RWPE1 (cell line): ENCODE results near the gene DKK1.
A peak's percentile ranks its signal among the peaks of the same experiment; 100 is the strongest.

Experiments
- CTCF ChIA-PET: fragments of 350-600 bp; sonication (Branson Sonifier 250); formaldehyde crosslinking; extraction: SDS; loops from one replicate; lab custom pipeline; 2021; lab: Yijun Ruan, JAX
- POLR2A ChIA-PET: fragments of 400-600 bp; formaldehyde crosslinking; extraction: SDS; loops from one replicate; lab custom pipeline; 2020; ENCODE audit warnings: antibody characterized with exemption; ENCODE audit not compliant: low non-redundant PET; lab: Yijun Ruan, JAX
- DNase-seq: peaks from one replicate; pipeline ENCODE4 v3.0.0; 2012; ENCODE audit warnings: low spot score
- H3K27ac ChIP-seq: fragments of 450-650 bp; 2 replicates; pipeline ENCODE4 v1.5.1; 2017
- TF ChIP-seq, protein P1 (sequence below): fragments of 450-650 bp; conservative IDR thresholded peaks from 2 replicates; pipeline ENCODE4 v1.5.1; 2017; ENCODE audit warnings: low read depth, mild to moderate bottlenecking

The DKK1 gene

DNA sequence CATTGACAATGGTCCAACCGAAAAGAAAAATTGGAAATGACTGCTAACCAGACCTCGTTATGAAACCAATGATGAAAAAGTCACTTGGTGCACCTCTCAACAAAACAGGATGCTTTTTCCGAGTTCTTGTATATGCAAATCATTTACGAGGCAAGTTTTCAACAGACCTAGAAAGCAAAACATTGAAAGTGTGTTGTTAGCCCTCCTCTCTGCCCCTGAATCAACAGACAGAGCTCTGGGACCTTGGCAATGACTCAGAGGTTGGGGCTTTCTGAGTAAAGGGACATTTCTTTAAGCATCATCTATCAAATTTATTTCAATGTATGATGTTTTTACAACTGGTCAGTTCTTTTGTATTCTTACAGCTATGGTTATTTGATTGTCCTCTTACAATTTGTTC is 16.3 kb upstream of the DKK1 start:
- CTCF ChIA-PET = interaction anchor here (0.5 to 0.7 kb wide), 2 partner anchors 280 to 1509 kb away, joined by 3 read pairs; no protein-coding TSS in a partner anchor
- H3K27ac ChIP-seq = no peak overlapping the region
- DNase-seq = no peak
- POLR2A ChIA-PET = no interaction called here
- TF ChIP-seq, protein P1, sequence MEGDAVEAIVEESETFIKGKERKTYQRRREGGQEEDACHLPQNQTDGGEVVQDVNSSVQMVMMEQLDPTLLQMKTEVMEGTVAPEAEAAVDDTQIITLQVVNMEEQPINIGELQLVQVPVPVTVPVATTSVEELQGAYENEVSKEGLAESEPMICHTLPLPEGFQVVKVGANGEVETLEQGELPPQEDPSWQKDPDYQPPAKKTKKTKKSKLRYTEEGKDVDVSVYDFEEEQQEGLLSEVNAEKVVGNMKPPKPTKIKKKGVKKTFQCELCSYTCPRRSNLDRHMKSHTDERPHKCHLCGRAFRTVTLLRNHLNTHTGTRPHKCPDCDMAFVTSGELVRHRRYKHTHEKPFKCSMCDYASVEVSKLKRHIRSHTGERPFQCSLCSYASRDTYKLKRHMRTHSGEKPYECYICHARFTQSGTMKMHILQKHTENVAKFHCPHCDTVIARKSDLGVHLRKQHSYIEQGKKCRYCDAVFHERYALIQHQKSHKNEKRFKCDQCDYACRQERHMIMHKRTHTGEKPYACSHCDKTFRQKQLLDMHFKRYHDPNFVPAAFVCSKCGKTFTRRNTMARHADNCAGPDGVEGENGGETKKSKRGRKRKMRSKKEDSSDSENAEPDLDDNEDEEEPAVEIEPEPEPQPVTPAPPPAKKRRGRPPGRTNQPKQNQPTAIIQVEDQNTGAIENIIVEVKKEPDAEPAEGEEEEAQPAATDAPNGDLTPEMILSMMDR = no peak

DNA sequence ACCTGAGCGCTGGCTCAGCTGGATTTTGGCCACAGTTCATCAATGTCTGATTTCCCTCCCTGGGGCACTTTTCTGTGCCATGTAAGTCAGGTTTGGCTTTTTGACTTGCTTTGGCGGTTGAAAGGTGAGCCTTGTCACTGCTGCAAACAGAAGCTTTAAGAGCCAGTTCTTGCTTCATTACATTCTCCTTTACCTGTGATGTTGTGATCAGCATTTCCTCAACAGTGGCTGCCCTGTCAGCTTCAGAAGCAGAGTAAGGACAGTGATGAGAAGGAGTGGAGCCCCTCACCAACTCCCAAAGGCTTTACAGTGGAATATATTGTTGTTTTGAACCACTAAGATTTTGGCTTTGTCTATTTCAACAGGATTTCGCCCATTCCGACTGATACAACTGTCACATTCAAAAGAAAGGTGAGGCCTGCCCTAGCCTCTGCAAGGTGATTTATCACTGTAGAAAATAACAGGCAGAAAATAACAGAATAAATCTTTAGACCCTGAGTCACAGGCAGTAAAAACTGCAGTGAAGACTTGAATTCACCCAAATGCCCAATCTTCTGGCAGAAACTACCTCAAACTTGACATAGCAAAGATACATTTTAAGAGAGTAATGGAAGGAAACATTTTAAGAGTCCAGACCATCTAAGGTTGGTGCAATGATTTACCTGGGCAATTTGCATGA is 13.3 kb upstream of the DKK1 start:
- CTCF ChIA-PET = interaction anchor here (1.0 kb wide), 1 partner anchor 8 kb away, joined by 4 read pairs; no protein-coding TSS in a partner anchor
- POLR2A ChIA-PET = no interaction called here
- TF ChIP-seq, protein P1 = no peak
- no peak for DNase-seq
- no peak overlapping the region for H3K27ac ChIP-seq

DNA sequence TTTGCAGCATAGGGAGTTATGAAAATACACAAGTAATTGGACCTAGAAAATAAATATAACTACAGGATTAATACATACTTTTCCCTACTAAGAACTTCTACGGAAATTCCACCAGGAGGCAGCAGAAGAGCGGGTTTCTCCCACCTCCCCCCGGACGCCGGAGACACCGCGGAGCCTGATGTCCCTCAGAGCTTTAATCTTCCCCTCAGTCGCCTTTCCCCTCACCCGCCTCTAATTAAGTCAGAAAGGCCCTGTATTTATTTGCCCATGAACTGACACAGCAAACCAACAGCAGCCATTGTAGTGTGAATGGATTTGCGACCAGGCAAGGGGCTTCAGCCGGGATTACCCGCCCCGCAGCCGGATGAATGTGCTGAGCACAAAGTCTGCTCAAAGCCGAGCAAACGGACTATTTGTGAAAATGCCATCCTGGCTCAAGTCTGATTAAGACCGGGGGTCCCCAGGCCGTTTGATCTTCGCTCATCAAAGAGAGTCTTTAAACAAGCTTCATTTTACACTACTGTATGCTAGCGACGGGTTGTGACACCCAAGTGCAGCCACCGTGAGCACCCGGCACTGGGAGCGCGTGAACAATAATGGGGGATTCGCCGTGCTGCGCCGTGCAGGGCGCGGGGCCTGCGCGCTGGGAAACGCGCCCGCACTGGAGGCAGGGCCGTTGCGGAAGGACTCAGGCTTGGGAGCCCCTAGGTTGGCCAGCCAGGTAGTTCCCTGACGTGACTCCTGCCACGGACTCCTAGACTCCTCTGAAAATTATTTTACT is 5.6 kb upstream of the DKK1 start:
- CTCF ChIA-PET = interaction anchor here (0.6 to 2.9 kb wide), 14 partner anchors 8 to 440 kb away, joined by 3 to 40 read pairs (median 3); no protein-coding TSS in a partner anchor
- peak; percentile 73 for DNase-seq
- TF ChIP-seq, protein P1 = peak; percentile 80
- no peak overlapping the region for H3K27ac ChIP-seq
- POLR2A ChIA-PET = no interaction called here

DNA sequence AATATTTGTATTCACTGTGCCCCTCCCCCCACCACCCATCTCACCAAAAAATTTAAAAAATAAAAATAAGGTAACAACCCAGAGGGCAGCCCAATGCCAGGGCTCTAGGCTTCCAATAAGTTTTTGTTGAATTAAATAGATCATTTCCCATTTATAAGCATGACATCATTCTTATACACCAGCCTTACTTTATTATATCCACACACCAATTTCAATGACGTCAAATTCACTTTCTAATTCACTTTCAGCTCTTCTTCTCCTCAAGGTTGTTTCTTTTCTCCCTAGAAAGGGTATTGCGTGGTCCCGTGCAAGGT is 1.2 kb upstream of the DKK1 start:
- ChIA-PET POLR2A (no interaction called here), CTCF (interaction anchor here (0.6 to 1.8 kb wide), 3 partner anchors 127 to 467 kb away, joined by 3 to 6 read pairs (median 3); no protein-coding TSS in a partner anchor)

DNA sequence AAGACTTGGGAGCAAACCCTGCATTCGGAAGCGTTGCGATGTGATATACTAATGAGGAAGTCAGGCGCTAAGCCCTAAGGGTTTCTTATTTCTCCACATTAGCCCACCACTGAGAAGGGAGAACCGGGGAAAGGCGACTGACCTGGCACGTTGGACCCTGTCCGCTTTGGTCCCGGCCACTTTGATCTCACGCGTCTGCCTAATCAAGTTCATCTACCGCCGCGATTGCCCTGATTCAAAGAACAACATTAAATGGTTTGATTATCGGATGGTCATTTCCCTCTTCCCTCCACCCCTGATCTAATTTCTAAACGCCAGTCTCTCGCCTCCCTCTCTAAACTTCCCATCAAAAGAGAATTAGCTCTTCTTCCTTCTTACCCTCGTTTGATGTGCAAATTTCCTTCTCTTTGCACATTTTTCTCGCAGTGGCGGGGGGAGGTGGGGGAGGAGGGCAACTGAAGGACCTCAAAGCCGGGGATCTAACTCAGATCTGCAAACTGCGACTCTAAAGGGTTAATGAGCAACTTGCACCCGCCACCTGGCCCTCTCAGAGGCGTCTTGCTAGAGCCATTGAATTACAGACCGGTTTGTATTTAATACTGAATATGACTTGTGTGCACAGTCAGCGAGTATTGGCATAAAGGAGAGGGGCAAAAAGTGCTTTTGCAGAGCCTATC is 687 bp upstream of the DKK1 start:
- ChIA-PET CTCF (interaction anchor here (0.6 to 1.8 kb wide), 7 partner anchors 14 to 467 kb away, joined by 3 to 7 read pairs (median 3); no protein-coding TSS in a partner anchor), POLR2A (interaction anchor here (0.6 kb wide), 1 partner anchor 130 kb away, joined by 3 read pairs; no protein-coding TSS in a partner anchor)
- H3K27ac ChIP-seq = peak overlapping the region; percentile 87
- DNase-seq = no peak
- TF ChIP-seq, protein P1 = no peak

More for the DNA sequence above, 1.2 kb upstream of the DKK1 start:
- H3K27ac ChIP-seq = no peak overlapping the region
- TF ChIP-seq, protein P1 = no peak
- no peak for DNase-seq
